Gastrocnemius medialis (tissue), 4 donors: ENCODE results near the gene LHPP. TPM values are rescaled to one million over a fixed set of nuclear protein-coding genes. Genes with fewer than 3 reads are reported as not detected.

Experiments used
- ATAC-seq, 2 donors: fragments of 150-250 bp; one replicate each; pipeline ENCODE4 v1.9.1; 2016
- DNase-seq, 2 donors: peaks; one replicate each; pipeline ENCODE4 v3.0.0-alpha.2; 2019
- H3K27ac ChIP-seq, 4 donors: fragments of 200-600 bp; sonication (generic); 1 replicate in 1 of 4; 2 replicates in 3 of 4; pipeline ENCODE4 v1.5.1; 2016 to 2018; ENCODE audit warnings: mild to moderate bottlenecking in 2 of 4, moderate library complexity in 1 of 4
- H3K27me3 ChIP-seq, 3 donors: fragments of 200-600 bp; sonication (generic) in 2 of 3; 1 replicate in 1 of 3; 2 replicates in 2 of 3; pipeline versions ENCODE4 v1.5.1 to v1.6.0; 2016 to 2019; ENCODE audit warnings: mild to moderate bottlenecking in 1 of 3, moderate library complexity in 1 of 3
- H3K36me3 ChIP-seq, 2 donors: fragments of 200-600 bp; sonication (generic) in 1 of 2; one replicate each; pipeline ENCODE4 v1.5.1; 2017 to 2018
- H3K4me1 ChIP-seq, 2 donors: fragments of 200-600 bp; sonication (generic) in 1 of 2; one replicate each; pipeline ENCODE4 v1.5.1; 2016 to 2017; ENCODE audit warnings: mild to moderate bottlenecking in 2 of 2
- H3K4me3 ChIP-seq, 4 donors: fragments of 200-600 bp; sonication (generic) in 3 of 4; 1 replicate in 1 of 4; 2 replicates in 3 of 4; pipeline ENCODE4 v1.5.1; 2016 to 2019; ENCODE audit warnings: mild to moderate bottlenecking in 2 of 4
- H3K9me3 ChIP-seq, 3 donors: fragments of 200-600 bp; sonication (generic) in 2 of 3; 1 replicate in 1 of 3; 2 replicates in 2 of 3; pipeline ENCODE4 v1.5.1; 2016 to 2019
- POLR2A ChIP-seq, 2 donors: fragments of 450-650 bp; IDR thresholded peaks; one replicate each; pipeline ENCODE4 v1.6.1; 2017; ENCODE audit warnings: antibody characterized with exemption in 2 of 2, mild to moderate bottlenecking in 2 of 2, moderate library complexity in 2 of 2
- in situ Hi-C, 4 donors: fragments of 200-750 bp; cut with MboI; loops; one replicate each; pipeline versions ENCODE4 v1.15.0 to v1.8.0; 2017; ENCODE audit warnings: low sequenced_read_pairs in 4 of 4
- intact Hi-C: fragments of 100-400 bp; cut with DNase I; formaldehyde crosslinking; loops from one replicate; pipeline ENCODE4 v1.15.1; 2023; ENCODE audit warnings: low total_unique reads
- total RNA-seq, 4 donors: library from RNA; depleted of rRNA; stranded (reverse); fragments of >200 nt; gene quantifications; one replicate each; pipeline versions ENCODE4 v1.1.0 to v1.2.3, GENCODE V29; 2016
- TF ChIP-seq, protein P1 (sequence below), 5 experiments: fragments of 450-650 bp in 3 of 5; fragments of 200-600 bp in 2 of 5; sonication (generic) in 2 of 5; IDR thresholded peaks in 4 of 5; conservative IDR thresholded peaks in 1 of 5; 1 replicate in 4 of 5; 2 replicates in 1 of 5; pipeline ENCODE4 v1.5.1; 2016 to 2019; ENCODE audit warnings: antibody characterized with exemption in 5 of 5, mild to moderate bottlenecking in 3 of 5, moderate library complexity in 3 of 5

LHPP gene
- total RNA-seq, 4 donors from 2014 or later: 4.9 to 16.0 (median 12.2) TPM

DNA sequence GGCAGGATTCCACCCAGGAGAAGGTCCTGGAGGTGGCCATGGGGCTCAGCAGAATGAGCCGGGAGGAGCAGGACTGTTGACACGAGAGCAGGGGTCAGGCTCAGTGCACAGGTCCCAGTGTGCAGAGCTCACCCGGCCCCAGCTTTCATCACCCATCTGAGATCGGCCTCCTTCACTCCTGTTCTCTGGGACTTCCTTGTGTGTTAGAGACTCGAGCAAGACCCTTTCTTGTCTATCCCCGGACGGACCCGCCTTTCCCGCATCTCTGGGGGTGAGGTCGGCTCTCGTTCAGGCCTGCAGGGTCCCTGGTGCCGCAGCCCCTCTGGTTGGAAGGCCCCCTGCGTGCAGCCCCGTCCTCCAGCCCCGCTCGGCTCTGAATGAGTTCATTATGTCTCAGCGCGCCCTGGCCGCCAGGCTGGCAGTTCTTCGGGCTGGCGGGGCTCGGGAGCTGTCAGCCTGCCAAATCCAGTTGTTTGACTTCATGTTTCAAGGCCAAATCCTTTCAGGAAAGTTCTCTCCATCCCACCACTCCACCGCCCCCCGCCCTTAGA is 127.9 kb downstream of the LHPP start:
- in situ Hi-C loops: no loop called here
- Histone ChIP-seq H3K9me3 (no peaks in the 10 kb centered on the region), H3K4me3 (no peak overlapping the region), H3K4me1 (peaks cover 14 to 20% of the 10 kb centered on the region in 2 donors), H3K27ac (peak overlapping the region in 3 of 4 donors; percentile 38 to 68 (median 50)), H3K36me3 (no peaks in the 10 kb centered on the region), H3K27me3 (no peaks in the 10 kb centered on the region)
- TF ChIP-seq POLR2A (IDR thresholded peaks at IDR 0.05): no peak
- TF ChIP-seq, protein P1, sequence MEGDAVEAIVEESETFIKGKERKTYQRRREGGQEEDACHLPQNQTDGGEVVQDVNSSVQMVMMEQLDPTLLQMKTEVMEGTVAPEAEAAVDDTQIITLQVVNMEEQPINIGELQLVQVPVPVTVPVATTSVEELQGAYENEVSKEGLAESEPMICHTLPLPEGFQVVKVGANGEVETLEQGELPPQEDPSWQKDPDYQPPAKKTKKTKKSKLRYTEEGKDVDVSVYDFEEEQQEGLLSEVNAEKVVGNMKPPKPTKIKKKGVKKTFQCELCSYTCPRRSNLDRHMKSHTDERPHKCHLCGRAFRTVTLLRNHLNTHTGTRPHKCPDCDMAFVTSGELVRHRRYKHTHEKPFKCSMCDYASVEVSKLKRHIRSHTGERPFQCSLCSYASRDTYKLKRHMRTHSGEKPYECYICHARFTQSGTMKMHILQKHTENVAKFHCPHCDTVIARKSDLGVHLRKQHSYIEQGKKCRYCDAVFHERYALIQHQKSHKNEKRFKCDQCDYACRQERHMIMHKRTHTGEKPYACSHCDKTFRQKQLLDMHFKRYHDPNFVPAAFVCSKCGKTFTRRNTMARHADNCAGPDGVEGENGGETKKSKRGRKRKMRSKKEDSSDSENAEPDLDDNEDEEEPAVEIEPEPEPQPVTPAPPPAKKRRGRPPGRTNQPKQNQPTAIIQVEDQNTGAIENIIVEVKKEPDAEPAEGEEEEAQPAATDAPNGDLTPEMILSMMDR (IDR thresholded peaks at IDR 0.05 in 4 of 5, conservative IDR thresholded peaks at IDR 0.05 in 1 of 5): no peak
- intact Hi-C loops: no loop called here
- ATAC-seq (no peak), DNase-seq (no peak)

DNA sequence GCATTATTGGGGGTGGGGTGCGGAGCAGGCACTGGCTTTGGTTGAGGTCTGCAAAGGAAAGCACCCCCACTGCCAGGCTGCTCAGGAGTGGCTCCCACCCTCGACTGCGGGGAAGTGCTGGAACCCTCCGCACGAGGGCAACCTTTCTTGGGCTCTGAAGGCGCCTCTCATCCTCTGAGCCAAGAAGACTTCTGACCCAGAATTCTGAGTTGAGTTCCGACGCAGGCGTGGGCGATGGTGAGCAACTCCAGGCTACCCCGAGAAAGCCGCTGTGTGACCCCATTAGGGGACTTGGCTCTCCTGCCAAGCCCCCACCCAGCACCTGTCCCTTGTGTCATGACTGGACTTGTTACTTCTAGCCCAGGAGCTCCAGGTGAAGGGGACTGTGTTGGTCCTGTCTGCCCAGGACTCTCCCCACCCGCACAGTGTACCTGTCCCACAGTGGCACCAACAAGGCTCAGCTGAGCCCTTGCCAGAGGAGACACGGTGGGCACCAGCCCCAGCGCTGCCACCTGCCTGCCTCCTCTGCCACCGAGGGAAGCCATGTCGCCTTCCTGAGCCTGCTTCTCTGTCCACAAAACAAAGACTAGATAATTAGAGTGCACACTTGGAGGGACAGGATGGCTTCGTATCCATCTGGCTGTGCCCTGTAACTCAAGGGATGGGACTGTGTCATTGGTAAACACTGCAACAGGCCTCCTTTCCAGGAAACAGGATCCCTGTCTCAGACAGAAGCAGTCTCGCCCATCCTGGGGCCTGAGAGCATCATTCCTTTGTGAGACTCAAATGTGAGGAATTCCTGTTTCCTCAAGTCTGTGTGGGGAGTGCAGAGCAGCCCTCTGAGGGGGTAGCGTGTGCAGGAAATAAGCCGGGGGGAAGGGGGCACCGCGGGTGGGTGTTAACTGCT is 128.8 kb downstream of the LHPP start:
- in situ Hi-C loops: no loop called here
- Histone ChIP-seq H3K4me1 (peaks cover 14 to 20% of the 10 kb centered on the region in 2 donors), H3K9me3 (no peaks in the 10 kb centered on the region), H3K27ac (no peak overlapping the region), H3K27me3 (no peaks in the 10 kb centered on the region), H3K36me3 (no peaks in the 10 kb centered on the region), H3K4me3 (no peak overlapping the region)
- DNase-seq (no peak), ATAC-seq (no peak)
- TF ChIP-seq, protein P1 (IDR thresholded peaks at IDR 0.05 in 4 of 5, conservative IDR thresholded peaks at IDR 0.05 in 1 of 5): no peak
- TF ChIP-seq POLR2A (IDR thresholded peaks at IDR 0.05): no peak
- intact Hi-C loops: no loop called here

DNA sequence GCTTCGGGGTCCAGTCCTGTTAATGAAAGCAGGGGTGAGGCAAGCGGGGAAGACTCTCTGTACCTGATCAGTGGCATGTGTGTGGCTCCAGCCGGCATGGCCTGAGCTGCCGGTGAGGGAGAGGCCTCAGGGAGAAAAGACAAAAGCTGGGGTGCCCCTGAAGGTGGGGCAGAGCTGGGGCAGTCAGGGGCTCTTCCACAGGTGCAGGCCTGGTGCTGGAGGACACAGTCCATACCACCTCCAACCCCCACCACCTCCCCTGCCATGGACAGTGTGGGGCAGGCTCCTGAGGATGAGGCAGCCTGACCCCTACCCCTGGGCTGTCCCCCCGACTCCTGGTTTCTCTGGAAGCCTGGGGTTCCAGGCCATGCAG is 129.5 kb downstream of the LHPP start:
- H3K27me3 ChIP-seq: no peaks in the 10 kb centered on the region
- no peak for TF ChIP-seq POLR2A (IDR thresholded peaks at IDR 0.05)
- TF ChIP-seq, protein P1 (IDR thresholded peaks at IDR 0.05 in 4 of 5, conservative IDR thresholded peaks at IDR 0.05 in 1 of 5): no peak
- no peak overlapping the region for H3K27ac ChIP-seq
- H3K9me3 ChIP-seq: no peaks in the 10 kb centered on the region
- DNase-seq (no peak), ATAC-seq (no peak)
- intact Hi-C loops (no loop called here), in situ Hi-C loops (no loop called here)
- H3K36me3 ChIP-seq: no peaks in the 10 kb centered on the region
- H3K4me1 ChIP-seq: peaks cover 14 to 20% of the 10 kb centered on the region in 2 donors
- H3K4me3 ChIP-seq: no peak overlapping the region

DNA sequence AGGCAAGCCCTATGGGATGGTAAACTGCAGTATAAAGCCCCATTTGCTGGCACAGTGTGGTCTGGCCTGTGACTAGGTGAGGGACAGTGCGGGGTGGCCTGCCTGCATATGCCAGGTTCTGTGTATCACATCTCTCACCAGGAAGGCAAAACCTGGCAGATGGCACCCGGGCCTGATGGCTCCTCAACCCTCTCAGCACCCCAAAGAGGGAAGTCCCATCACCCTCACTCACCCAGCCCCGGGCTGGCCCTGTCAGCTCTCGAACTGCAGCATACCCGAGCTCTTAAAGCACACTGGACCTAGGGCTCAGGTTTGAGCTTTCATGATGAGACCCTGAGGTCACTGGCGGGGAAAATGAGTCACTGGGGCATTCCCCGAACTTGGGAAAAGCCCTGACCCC is 130.5 kb downstream of the LHPP start:
- Histone ChIP-seq H3K4me3 (no peak overlapping the region), H3K27ac (no peak overlapping the region), H3K27me3 (no peaks in the 10 kb centered on the region), H3K9me3 (no peaks in the 10 kb centered on the region), H3K4me1 (peaks cover 14 to 20% of the 10 kb centered on the region in 2 donors), H3K36me3 (no peaks in the 10 kb centered on the region)
- intact Hi-C loops (no loop called here), in situ Hi-C loops (no loop called here)
- DNase-seq: no peak
- no peak for TF ChIP-seq POLR2A (IDR thresholded peaks at IDR 0.05)
- TF ChIP-seq, protein P1 (IDR thresholded peaks at IDR 0.05 in 4 of 5, conservative IDR thresholded peaks at IDR 0.05 in 1 of 5): no peak
- no peak for ATAC-seq
